Endothelial cell of umbilical vein (primary cell): ENCODE measurements around the gene TM4SF5.
"Not testable (repeated sequence)": the region's sequence is repeated elsewhere in the genome, so short reads cannot be mapped to it uniquely, and the experiment has no call there.

ENCODE experiments used
- EZH2 ChIP-seq: IDR thresholded peaks from 2 replicates; pipeline ENCODE4 v1.6.1; 2012; ENCODE audit warnings: borderline replicate concordance, low read depth, mild to moderate bottlenecking, moderate library complexity, low read length, inconsistent platforms; ENCODE audit not compliant: severe bottlenecking
- FOS ChIP-seq: IDR thresholded peaks from 2 replicates; pipeline ENCODE4 v1.6.1; 2011; ENCODE audit warnings: mild to moderate bottlenecking, low read length, moderate library complexity, borderline replicate concordance; ENCODE audit not compliant: insufficient read depth
- GATA2 ChIP-seq: IDR thresholded peaks from 2 replicates; pipeline ENCODE4 v1.7.0; 2011; ENCODE audit warnings: low read depth, mild to moderate bottlenecking, moderate library complexity, mixed read lengths, low read length; ENCODE audit not compliant: insufficient read length, insufficient read depth
- JUN ChIP-seq: IDR thresholded peaks from 2 replicates; pipeline ENCODE4 v1.6.1; 2011; ENCODE audit warnings: borderline replicate concordance, low read depth; ENCODE audit not compliant: insufficient read length, insufficient read depth
- MYC ChIP-seq: IDR thresholded peaks from one replicate; pipeline ENCODE4 v1.6.1; 2011; ENCODE audit warnings: mild to moderate bottlenecking, low read depth, low read length
- POLR2A ChIP-seq: IDR thresholded peaks from 2 replicates; pipeline ENCODE4 v1.6.1; 2012; ENCODE audit warnings: low read depth, mild to moderate bottlenecking, control low read depth, low read length
- POLR2AphosphoS5 ChIP-seq: IDR thresholded peaks from 2 replicates; pipeline ENCODE4 v1.6.1; 2012; ENCODE audit warnings: low read depth, mild to moderate bottlenecking, control low read depth, low read length, moderate library complexity; ENCODE audit not compliant: insufficient read depth
- TF ChIP-seq, protein P1 (sequence below), 2 donors: IDR thresholded peaks; 1 replicate in 1 of 2; 2 replicates in 1 of 2; pipeline ENCODE4 v1.5.1; 2011; ENCODE audit warnings: low read length in 2 of 2, mild to moderate bottlenecking in 2 of 2, moderate library complexity in 2 of 2, control low read depth in 1 of 2, inconsistent platforms in 1 of 2, low read depth in 1 of 2; ENCODE audit not compliant: insufficient read depth in 1 of 2; ENCODE audit errors: extremely low read depth in 1 of 2
- TF ChIP-seq, protein P2 (sequence below): IDR thresholded peaks from 2 replicates; pipeline ENCODE4 v1.6.1; 2011; ENCODE audit not compliant: insufficient read depth, insufficient read length

DNA sequence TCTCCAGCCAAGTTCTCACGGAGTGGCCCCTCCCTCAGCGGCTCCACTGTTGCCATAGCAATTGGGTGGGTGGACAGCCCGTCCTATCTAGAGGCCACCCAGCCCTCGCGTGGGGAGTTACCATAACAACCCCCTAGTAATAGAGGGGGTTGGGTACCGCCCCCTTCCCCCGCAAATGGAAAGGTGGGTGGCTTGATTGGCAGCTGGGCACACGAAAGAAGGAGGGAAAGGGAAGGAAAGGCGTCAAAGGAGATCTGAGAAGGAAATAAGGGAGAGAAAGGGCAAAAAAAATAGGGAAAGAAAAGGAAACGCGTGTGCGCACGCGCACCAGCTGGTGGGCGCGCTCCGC, 61.1 kb downstream of the TM4SF5 start:
- TF ChIP-seq POLR2A, EZH2, POLR2AphosphoS5, GATA2, JUN, MYC, FOS: not testable (repeated sequence)
- TF ChIP-seq, protein P1, sequence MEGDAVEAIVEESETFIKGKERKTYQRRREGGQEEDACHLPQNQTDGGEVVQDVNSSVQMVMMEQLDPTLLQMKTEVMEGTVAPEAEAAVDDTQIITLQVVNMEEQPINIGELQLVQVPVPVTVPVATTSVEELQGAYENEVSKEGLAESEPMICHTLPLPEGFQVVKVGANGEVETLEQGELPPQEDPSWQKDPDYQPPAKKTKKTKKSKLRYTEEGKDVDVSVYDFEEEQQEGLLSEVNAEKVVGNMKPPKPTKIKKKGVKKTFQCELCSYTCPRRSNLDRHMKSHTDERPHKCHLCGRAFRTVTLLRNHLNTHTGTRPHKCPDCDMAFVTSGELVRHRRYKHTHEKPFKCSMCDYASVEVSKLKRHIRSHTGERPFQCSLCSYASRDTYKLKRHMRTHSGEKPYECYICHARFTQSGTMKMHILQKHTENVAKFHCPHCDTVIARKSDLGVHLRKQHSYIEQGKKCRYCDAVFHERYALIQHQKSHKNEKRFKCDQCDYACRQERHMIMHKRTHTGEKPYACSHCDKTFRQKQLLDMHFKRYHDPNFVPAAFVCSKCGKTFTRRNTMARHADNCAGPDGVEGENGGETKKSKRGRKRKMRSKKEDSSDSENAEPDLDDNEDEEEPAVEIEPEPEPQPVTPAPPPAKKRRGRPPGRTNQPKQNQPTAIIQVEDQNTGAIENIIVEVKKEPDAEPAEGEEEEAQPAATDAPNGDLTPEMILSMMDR (IDR thresholded peaks at IDR 0.05; ENCODE audit: extremely low read depth in 1 of 2, insufficient read depth in 1 of 2, low read depth in 1 of 2, low read length in 2 of 2) = not testable (repeated sequence)
- TF ChIP-seq, protein P2, sequence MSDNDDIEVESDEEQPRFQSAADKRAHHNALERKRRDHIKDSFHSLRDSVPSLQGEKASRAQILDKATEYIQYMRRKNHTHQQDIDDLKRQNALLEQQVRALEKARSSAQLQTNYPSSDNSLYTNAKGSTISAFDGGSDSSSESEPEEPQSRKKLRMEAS = not testable (repeated sequence)
